Measurements from ENCODE around the gene ZFAND4.
"Not testable (repeated sequence)": the region's sequence is repeated elsewhere in the genome, so short reads cannot be mapped to it uniquely, and the experiment has no call there.

The ZFAND4 gene

GRCh38 chr10:45655219-45655618 lies 17.4 kb downstream of the ZFAND4 start:
- peaks cover 36% of the 10 kb centered on the region for H3K36me3 Mint-ChIP-seq (ENCODE audit: low read depth)

GRCh38 chr10:45654753-45655141 lies 17.8 kb downstream of the ZFAND4 start:
- not testable (repeated sequence) for DNase-seq (ENCODE audit: low spot score); H3K27me3 Mint-ChIP-seq (ENCODE audit: low read depth); H3K27ac Mint-ChIP-seq; H3K4me3 Mint-ChIP-seq
- H3K4me1 Mint-ChIP-seq (ENCODE audit: low read depth) = peaks cover 15% of the 10 kb centered on the region
- H3K9me3 Mint-ChIP-seq = peaks cover 11% of the 10 kb centered on the region
- H3K36me3 Mint-ChIP-seq (ENCODE audit: low read depth) = peaks cover 35% of the 10 kb centered on the region

More at GRCh38 chr10:45655219-45655618, 17.4 kb downstream of the ZFAND4 start:
- DNase-seq (ENCODE audit: low spot score) = no peak
- Mint-ChIP-seq H3K9me3 (peaks cover 11% of the 10 kb centered on the region), H3K4me3 (no peak overlapping the region), H3K27ac (no peak overlapping the region), H3K4me1 (ENCODE audit: low read depth) (peaks cover 15% of the 10 kb centered on the region), H3K27me3 (ENCODE audit: low read depth) (no peaks in the 10 kb centered on the region)

- no peak for DNase-seq (ENCODE audit: low spot score)
- Mint-ChIP-seq H3K9me3 (peaks cover 5% of the 10 kb centered on the region), H3K27me3 (ENCODE audit: low read depth) (no peaks in the 10 kb centered on the region), H3K4me3 (no peak overlapping the region), H3K4me1 (ENCODE audit: low read depth) (peaks cover 10% of the 10 kb centered on the region), H3K27ac (no peak overlapping the region), H3K36me3 (ENCODE audit: low read depth) (peaks cover 25% of the 10 kb centered on the region)
Measured at GRCh38 chr10:45653454-45653853, 19.1 kb downstream of the ZFAND4 start.

GRCh38 chr10:45652511-45652910 lies 20.1 kb downstream of the ZFAND4 start:
- peaks cover 6% of the 10 kb centered on the region for H3K4me1 Mint-ChIP-seq (ENCODE audit: low read depth)
- DNase-seq (ENCODE audit: low spot score) = no peak
- H3K36me3 Mint-ChIP-seq (ENCODE audit: low read depth) = peaks cover 27% of the 10 kb centered on the region
- H3K4me3 Mint-ChIP-seq = no peak overlapping the region
- H3K27ac Mint-ChIP-seq = no peak overlapping the region
- no peaks in the 10 kb centered on the region for H3K9me3 Mint-ChIP-seq
- H3K27me3 Mint-ChIP-seq (ENCODE audit: low read depth) = no peaks in the 10 kb centered on the region

GRCh38 chr10:45649296-45649695 lies 23.3 kb downstream of the ZFAND4 start:
- H3K27ac Mint-ChIP-seq = no peak overlapping the region
- no peak overlapping the region for H3K4me3 Mint-ChIP-seq
- H3K36me3 Mint-ChIP-seq (ENCODE audit: low read depth) = peaks cover 14% of the 10 kb centered on the region
- no peaks in the 10 kb centered on the region for H3K27me3 Mint-ChIP-seq (ENCODE audit: low read depth)
- H3K9me3 Mint-ChIP-seq = no peaks in the 10 kb centered on the region
- DNase-seq (ENCODE audit: low spot score) = no peak
- peaks cover 2% of the 10 kb centered on the region for H3K4me1 Mint-ChIP-seq (ENCODE audit: low read depth)

GRCh38 chr10:45647118-45647517 lies 25.5 kb downstream of the ZFAND4 start:
- H3K36me3 Mint-ChIP-seq (ENCODE audit: low read depth) = peaks cover 10% of the 10 kb centered on the region
- H3K27ac Mint-ChIP-seq = no peak overlapping the region
- H3K27me3 Mint-ChIP-seq (ENCODE audit: low read depth) = no peaks in the 10 kb centered on the region
- H3K4me3 Mint-ChIP-seq = no peak overlapping the region
- DNase-seq (ENCODE audit: low spot score) = no peak
- no peaks in the 10 kb centered on the region for H3K4me1 Mint-ChIP-seq (ENCODE audit: low read depth)
- no peaks in the 10 kb centered on the region for H3K9me3 Mint-ChIP-seq

GRCh38 chr10:45646384-45647050 lies 26.1 kb downstream of the ZFAND4 start:
- H3K9me3 Mint-ChIP-seq = no peaks in the 10 kb centered on the region
- H3K4me3 Mint-ChIP-seq = no peak overlapping the region
- no peaks in the 10 kb centered on the region for H3K4me1 Mint-ChIP-seq (ENCODE audit: low read depth)
- peaks cover 10% of the 10 kb centered on the region for H3K36me3 Mint-ChIP-seq (ENCODE audit: low read depth)
- no peak for DNase-seq (ENCODE audit: low spot score)
- no peaks in the 10 kb centered on the region for H3K27me3 Mint-ChIP-seq (ENCODE audit: low read depth)
- no peak overlapping the region for H3K27ac Mint-ChIP-seq

GRCh38 chr10:45644527-45644926 lies 28.0 kb downstream of the ZFAND4 start:
- DNase-seq (ENCODE audit: low spot score) = no peak
- no peak overlapping the region for H3K27ac Mint-ChIP-seq
- no peaks in the 10 kb centered on the region for H3K27me3 Mint-ChIP-seq (ENCODE audit: low read depth)
- H3K4me1 Mint-ChIP-seq (ENCODE audit: low read depth) = no peaks in the 10 kb centered on the region
- peaks cover 12% of the 10 kb centered on the region for H3K36me3 Mint-ChIP-seq (ENCODE audit: low read depth)
- H3K4me3 Mint-ChIP-seq = no peak overlapping the region
- H3K9me3 Mint-ChIP-seq = no peaks in the 10 kb centered on the region

- no peak overlapping the region for H3K4me3 Mint-ChIP-seq
- DNase-seq (ENCODE audit: low spot score) = no peak
- no peaks in the 10 kb centered on the region for H3K27me3 Mint-ChIP-seq (ENCODE audit: low read depth)
- H3K4me1 Mint-ChIP-seq (ENCODE audit: low read depth) = no peaks in the 10 kb centered on the region
- H3K9me3 Mint-ChIP-seq = no peaks in the 10 kb centered on the region
- no peak overlapping the region for H3K27ac Mint-ChIP-seq
- H3K36me3 Mint-ChIP-seq (ENCODE audit: low read depth) = peaks cover 10% of the 10 kb centered on the region
Measured at GRCh38 chr10:45640941-45641340, 31.6 kb downstream of the ZFAND4 start.

- no peak overlapping the region for H3K27ac Mint-ChIP-seq
- H3K27me3 Mint-ChIP-seq (ENCODE audit: low read depth) = no peaks in the 10 kb centered on the region
- H3K4me1 Mint-ChIP-seq (ENCODE audit: low read depth) = no peaks in the 10 kb centered on the region
- DNase-seq (ENCODE audit: low spot score) = no peak
- no peaks in the 10 kb centered on the region for H3K9me3 Mint-ChIP-seq
- peaks cover 10% of the 10 kb centered on the region for H3K36me3 Mint-ChIP-seq (ENCODE audit: low read depth)
- no peak overlapping the region for H3K4me3 Mint-ChIP-seq
Measured at GRCh38 chr10:45640049-45640448, 32.5 kb downstream of the ZFAND4 start.

- Mint-ChIP-seq H3K36me3 (ENCODE audit: low read depth) (peaks cover 2% of the 10 kb centered on the region), H3K4me1 (ENCODE audit: low read depth) (no peaks in the 10 kb centered on the region), H3K9me3 (no peaks in the 10 kb centered on the region), H3K27ac (no peak overlapping the region), H3K27me3 (ENCODE audit: low read depth) (no peaks in the 10 kb centered on the region), H3K4me3 (no peak overlapping the region)
- DNase-seq (ENCODE audit: low spot score) = no peak
Measured at GRCh38 chr10:45627412-45628048, 45.0 kb downstream of the ZFAND4 start.

GRCh38 chr10:45625879-45626278 lies 46.7 kb downstream of the ZFAND4 start:
- H3K36me3 Mint-ChIP-seq (ENCODE audit: low read depth) = peaks cover 4% of the 10 kb centered on the region
- H3K27me3 Mint-ChIP-seq (ENCODE audit: low read depth) = no peaks in the 10 kb centered on the region
- H3K4me1 Mint-ChIP-seq (ENCODE audit: low read depth) = no peaks in the 10 kb centered on the region
- H3K9me3 Mint-ChIP-seq = no peaks in the 10 kb centered on the region
- DNase-seq (ENCODE audit: low spot score) = no peak
- H3K27ac Mint-ChIP-seq = no peak overlapping the region
- no peak overlapping the region for H3K4me3 Mint-ChIP-seq

GRCh38 chr10:45624724-45625123 lies 47.8 kb downstream of the ZFAND4 start:
- DNase-seq (ENCODE audit: low spot score) = no peak
- Mint-ChIP-seq H3K4me3 (no peak overlapping the region), H3K27ac (no peak overlapping the region), H3K36me3 (ENCODE audit: low read depth) (peaks cover 4% of the 10 kb centered on the region), H3K9me3 (no peaks in the 10 kb centered on the region), H3K4me1 (ENCODE audit: low read depth) (no peaks in the 10 kb centered on the region), H3K27me3 (ENCODE audit: low read depth) (no peaks in the 10 kb centered on the region)

GRCh38 chr10:45614869-45615268 lies 57.7 kb downstream of the ZFAND4 start:
- Mint-ChIP-seq H3K27ac (no peak overlapping the region), H3K27me3 (ENCODE audit: low read depth) (no peaks in the 10 kb centered on the region), H3K4me3 (no peak overlapping the region), H3K36me3 (ENCODE audit: low read depth) (peaks cover 8% of the 10 kb centered on the region), H3K4me1 (ENCODE audit: low read depth) (no peaks in the 10 kb centered on the region), H3K9me3 (no peaks in the 10 kb centered on the region)
- DNase-seq (ENCODE audit: low spot score) = no peak

- Mint-ChIP-seq H3K4me3 (no peak overlapping the region), H3K4me1 (ENCODE audit: low read depth) (no peaks in the 10 kb centered on the region), H3K27ac (no peak overlapping the region), H3K9me3 (no peaks in the 10 kb centered on the region), H3K36me3 (ENCODE audit: low read depth) (peaks cover 12% of the 10 kb centered on the region), H3K27me3 (ENCODE audit: low read depth) (no peaks in the 10 kb centered on the region)
- DNase-seq (ENCODE audit: low spot score) = no peak
Measured at GRCh38 chr10:45612741-45613140, 59.8 kb downstream of the ZFAND4 start.
